ENCODE measurements around the gene DUOXA2.

The DUOXA2 gene

GRCh38 chr15:45116482-45117307, 2.6 kb downstream of the DUOXA2 start:
- H3K4me3 ChIP-seq: no peak overlapping the region
- peaks cover 3% of the 10 kb centered on the region for H3K4me1 ChIP-seq
- in situ Hi-C loops (cut with MboI; ENCODE audit: low sequenced_read_pairs): no loop called here

GRCh38 chr15:45117308-45118130, 3.4 kb downstream of the DUOXA2 start:
- H3K36me3 ChIP-seq (replicated peaks): no peaks in the 10 kb centered on the region
- H3K27me3 ChIP-seq (ENCODE audit: low read depth): peaks cover 35% of the 10 kb centered on the region
- H3K4me3 ChIP-seq: no peak overlapping the region
- no peak for DNase-seq (ENCODE audit: low spot score in 2 of 2)
- in situ Hi-C loops (cut with MboI; ENCODE audit: low sequenced_read_pairs): no loop called here
- peaks cover 3% of the 10 kb centered on the region for H3K4me1 ChIP-seq
- no peaks in the 10 kb centered on the region for H3K9me3 ChIP-seq

More at GRCh38 chr15:45116482-45117307, 2.6 kb downstream of the DUOXA2 start:
- Histone ChIP-seq H3K36me3 (replicated peaks) (no peaks in the 10 kb centered on the region), H3K9me3 (no peaks in the 10 kb centered on the region), H3K27me3 (ENCODE audit: low read depth) (peaks cover 44% of the 10 kb centered on the region)
- DNase-seq (ENCODE audit: low spot score in 2 of 2): no peak

GRCh38 chr15:45118131-45118588, 4.0 kb downstream of the DUOXA2 start:
- no peaks in the 10 kb centered on the region for H3K9me3 ChIP-seq
- H3K4me3 ChIP-seq: no peak overlapping the region
- H3K27me3 ChIP-seq (ENCODE audit: low read depth): peaks cover 33% of the 10 kb centered on the region
- DNase-seq (ENCODE audit: low spot score in 2 of 2): peak; percentile 91 to 94
- no peaks in the 10 kb centered on the region for H3K36me3 ChIP-seq (replicated peaks)
- in situ Hi-C loops (cut with MboI; ENCODE audit: low sequenced_read_pairs): no loop called here
- H3K4me1 ChIP-seq: peaks cover 3% of the 10 kb centered on the region

- Histone ChIP-seq H3K4me1 (peaks cover 3% of the 10 kb centered on the region), H3K9me3 (no peaks in the 10 kb centered on the region), H3K4me3 (no peak overlapping the region), H3K27me3 (ENCODE audit: low read depth) (peaks cover 32% of the 10 kb centered on the region), H3K36me3 (replicated peaks) (no peaks in the 10 kb centered on the region)
- in situ Hi-C loops (cut with MboI; ENCODE audit: low sequenced_read_pairs): no loop called here
- no peak for DNase-seq (ENCODE audit: low spot score in 2 of 2)
These were observed 4.9 kb downstream of the DUOXA2 start for GRCh38 chr15:45118996-45119395.

GRCh38 chr15:45120081-45120972, 6.2 kb downstream of the DUOXA2 start:
- DNase-seq (ENCODE audit: low spot score in 2 of 2): no peak
- H3K27me3 ChIP-seq (ENCODE audit: low read depth): peaks cover 23% of the 10 kb centered on the region
- H3K4me1 ChIP-seq: peaks cover 3% of the 10 kb centered on the region

GRCh38 chr15:45121020-45121419, 6.9 kb downstream of the DUOXA2 start:
- H3K9me3 ChIP-seq: no peaks in the 10 kb centered on the region
- H3K4me1 ChIP-seq: peaks cover 3% of the 10 kb centered on the region
- peaks cover 25% of the 10 kb centered on the region for H3K27me3 ChIP-seq (ENCODE audit: low read depth)
- in situ Hi-C loops (cut with MboI; ENCODE audit: low sequenced_read_pairs): no loop called here
- no peak for DNase-seq (ENCODE audit: low spot score in 2 of 2)
- H3K36me3 ChIP-seq (replicated peaks): no peaks in the 10 kb centered on the region
- H3K4me3 ChIP-seq: no peak overlapping the region

More at GRCh38 chr15:45120081-45120972, 6.2 kb downstream of the DUOXA2 start:
- Histone ChIP-seq H3K36me3 (replicated peaks) (no peaks in the 10 kb centered on the region), H3K9me3 (no peaks in the 10 kb centered on the region), H3K4me3 (no peak overlapping the region)
- in situ Hi-C loops (cut with MboI; ENCODE audit: low sequenced_read_pairs): no loop called here

- Histone ChIP-seq H3K4me1 (peaks cover 3% of the 10 kb centered on the region), H3K4me3 (no peak overlapping the region), H3K9me3 (no peaks in the 10 kb centered on the region), H3K27me3 (ENCODE audit: low read depth) (peaks cover 22% of the 10 kb centered on the region), H3K36me3 (replicated peaks) (no peaks in the 10 kb centered on the region)
- DNase-seq (ENCODE audit: low spot score in 2 of 2): no peak
- in situ Hi-C loops (cut with MboI; ENCODE audit: low sequenced_read_pairs): no loop called here
These were observed 7.7 kb downstream of the DUOXA2 start for GRCh38 chr15:45121706-45122417.

- H3K36me3 ChIP-seq (replicated peaks): no peaks in the 10 kb centered on the region
- H3K4me1 ChIP-seq: peaks cover 2% of the 10 kb centered on the region
- peaks cover 22% of the 10 kb centered on the region for H3K27me3 ChIP-seq (ENCODE audit: low read depth)
- no peak for DNase-seq (ENCODE audit: low spot score in 2 of 2)
- in situ Hi-C loops (cut with MboI; ENCODE audit: low sequenced_read_pairs): no loop called here
- H3K9me3 ChIP-seq: no peaks in the 10 kb centered on the region
- H3K4me3 ChIP-seq: no peak overlapping the region
These were observed 8.6 kb downstream of the DUOXA2 start for GRCh38 chr15:45122719-45123118.

- peaks cover 26% of the 10 kb centered on the region for H3K27me3 ChIP-seq (ENCODE audit: low read depth)
- in situ Hi-C loops (cut with MboI; ENCODE audit: low sequenced_read_pairs): no loop called here
These were observed 9.3 kb downstream of the DUOXA2 start for GRCh38 chr15:45123397-45123796.

GRCh38 chr15:45126535-45127158, 12.5 kb downstream of the DUOXA2 start:
- Histone ChIP-seq H3K9me3 (no peaks in the 10 kb centered on the region), H3K4me1 (no peaks in the 10 kb centered on the region), H3K4me3 (no peak overlapping the region), H3K36me3 (replicated peaks) (no peaks in the 10 kb centered on the region), H3K27me3 (ENCODE audit: low read depth) (peaks cover 24% of the 10 kb centered on the region)
- peak; percentile 24 to 52 for DNase-seq (ENCODE audit: low spot score in 2 of 2)
- in situ Hi-C loops (cut with MboI; ENCODE audit: low sequenced_read_pairs): no loop called here

More at GRCh38 chr15:45123397-45123796, 9.3 kb downstream of the DUOXA2 start:
- Histone ChIP-seq H3K4me3 (no peak overlapping the region), H3K9me3 (no peaks in the 10 kb centered on the region), H3K36me3 (replicated peaks) (no peaks in the 10 kb centered on the region), H3K4me1 (no peaks in the 10 kb centered on the region)
- no peak for DNase-seq (ENCODE audit: low spot score in 2 of 2)

GRCh38 chr15:45128971-45129639, 15.0 kb downstream of the DUOXA2 start:
- peaks cover 12% of the 10 kb centered on the region; the same call in 1 of the 2 replicates for H3K27me3 ChIP-seq (ENCODE audit: low read depth)
- no peaks in the 10 kb centered on the region for H3K4me1 ChIP-seq
- H3K36me3 ChIP-seq (replicated peaks): no peaks in the 10 kb centered on the region
- no peak for DNase-seq (ENCODE audit: low spot score in 2 of 2)
- H3K4me3 ChIP-seq: no peak overlapping the region
- H3K9me3 ChIP-seq: no peaks in the 10 kb centered on the region
- in situ Hi-C loops (cut with MboI; ENCODE audit: low sequenced_read_pairs): no loop called here

- no peaks in the 10 kb centered on the region for H3K36me3 ChIP-seq (replicated peaks)
- in situ Hi-C loops (cut with MboI; ENCODE audit: low sequenced_read_pairs): no loop called here
- H3K4me1 ChIP-seq: no peaks in the 10 kb centered on the region
- DNase-seq (ENCODE audit: low spot score in 2 of 2): no peak
- H3K9me3 ChIP-seq: no peaks in the 10 kb centered on the region
- no peak within 1 kb of the TSS for H3K4me3 ChIP-seq
- H3K27me3 ChIP-seq (ENCODE audit: low read depth): 0 out of 2 replicates have a peak, but pooled peaks cover 10% of the 10 kb centered on the region
These were observed 15.6 kb downstream of the DUOXA2 start, which contains the start of the genes DUOX1 and DUOXA1 for GRCh38 chr15:45129651-45130129. Gene DUOX1 (plus strand): TSS chr15:45129994. CDS start chr15:45131967, 1,973 bp downstream. Gene DUOXA1 (minus strand): TSS chr15:45129879. CDS start chr15:45123014, 6,865 bp downstream.
